GM19238 (cell line): ENCODE measurements around the gene TBC1D19.
"Not testable (repeated sequence)": the region's sequence is repeated elsewhere in the genome, so short reads cannot be mapped to it uniquely, and the experiment has no call there.

ENCODE experiments used
- DNase-seq: peaks from one replicate; pipeline ENCODE4 v3.0.0; 2011; ENCODE audit warnings: low spot score; ENCODE audit not compliant: insufficient read length

The TBC1D19 gene

DNA sequence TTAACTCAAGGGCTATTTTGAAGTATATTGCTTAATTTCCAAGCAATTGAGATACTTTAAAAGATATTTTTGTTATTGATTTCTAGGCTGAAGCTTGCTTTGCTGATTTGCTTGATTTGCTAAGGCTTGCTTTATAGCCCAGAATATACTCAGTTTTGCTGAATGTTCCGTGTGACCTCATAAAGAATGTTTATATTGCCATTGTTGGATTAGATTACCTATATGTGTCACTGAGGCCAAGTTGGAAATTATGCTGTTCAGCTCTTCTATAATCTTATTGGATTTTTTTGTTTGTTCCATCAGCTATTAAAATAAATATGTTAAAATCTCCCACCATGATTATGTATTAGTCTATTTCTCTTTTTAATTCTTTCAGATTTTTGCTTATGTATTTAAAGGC, 13.0 kb downstream of the TBC1D19 start:
- no peak for DNase-seq

DNA sequence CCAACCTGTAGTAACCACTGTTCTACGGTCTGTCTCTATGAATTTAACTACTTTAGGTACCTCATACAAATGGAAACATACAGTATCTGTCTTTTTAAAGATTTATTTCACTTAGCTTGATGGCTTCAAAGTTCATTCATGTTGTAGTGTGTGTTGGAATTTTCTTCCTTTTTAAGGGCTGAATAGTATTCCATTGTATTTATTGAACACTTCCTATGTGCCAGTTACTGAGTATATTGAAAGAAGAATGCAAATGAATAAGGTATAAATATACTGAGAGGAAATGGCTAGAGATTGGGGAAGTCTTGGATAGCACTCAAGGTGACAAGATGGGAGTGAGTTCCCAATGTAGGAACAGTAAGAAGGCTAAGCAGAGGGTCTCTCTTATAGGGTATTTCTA, 17.3 kb downstream of the TBC1D19 start:
- DNase-seq, result no peak

DNA sequence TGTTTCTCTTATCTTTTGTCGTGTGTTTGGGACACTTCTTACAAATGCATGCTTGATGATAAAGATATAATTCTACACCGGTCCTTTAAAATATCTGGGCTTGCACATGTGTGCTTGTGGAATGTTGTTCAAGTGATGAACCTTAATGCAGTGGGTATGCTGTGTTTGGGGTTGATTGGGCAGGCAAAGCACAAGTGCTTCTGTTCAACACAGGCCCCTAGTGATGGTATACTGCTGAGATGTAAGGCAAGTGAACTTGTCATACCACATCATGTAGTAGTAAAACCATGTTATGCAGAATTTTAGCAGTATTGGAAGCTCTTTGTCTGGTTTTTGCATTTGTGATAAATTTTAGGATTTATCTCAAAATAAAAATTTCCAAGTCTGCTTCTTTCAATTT, 23.9 kb downstream of the TBC1D19 start:
- DNase-seq, result no peak

DNA sequence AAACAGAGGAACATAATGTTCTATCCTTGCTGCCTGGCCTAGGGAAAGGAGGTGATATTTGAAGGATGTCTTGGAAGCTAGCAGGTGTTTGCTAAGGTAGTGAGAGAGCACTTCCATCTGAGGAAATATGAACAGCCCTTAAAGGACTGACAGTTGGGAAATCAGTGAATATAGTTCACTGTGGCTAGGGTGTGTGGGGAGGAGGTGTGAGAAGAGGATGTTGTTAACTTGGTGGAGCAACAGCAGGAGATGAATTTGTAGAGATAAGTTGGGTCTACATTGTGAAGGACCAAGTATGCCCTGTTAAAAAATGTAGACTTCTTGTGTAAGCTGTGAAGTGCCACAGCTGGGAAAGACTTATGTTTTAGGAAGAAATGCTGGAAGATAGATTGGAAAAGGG, 25.5 kb downstream of the TBC1D19 start:
- DNase-seq, result no peak

DNA sequence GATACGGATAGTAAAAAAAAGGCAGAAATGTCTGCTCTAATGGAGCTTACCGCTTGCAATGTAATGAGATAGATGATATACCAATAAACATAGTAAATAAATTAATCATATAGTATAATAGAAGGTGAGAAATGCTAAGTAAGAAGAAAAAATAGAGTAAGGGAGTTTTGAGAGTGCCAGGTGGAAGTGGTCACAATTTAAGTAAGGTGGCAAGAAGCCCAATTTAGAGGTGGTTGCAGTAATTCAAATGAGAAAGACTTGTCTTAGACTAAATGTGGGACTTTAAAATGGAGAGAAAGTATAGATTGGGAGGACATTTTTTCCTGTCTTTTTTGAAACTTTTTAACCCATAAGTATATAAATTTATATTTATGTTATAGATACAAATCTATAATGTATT, 26.0 kb downstream of the TBC1D19 start:
- no peak for DNase-seq

DNA sequence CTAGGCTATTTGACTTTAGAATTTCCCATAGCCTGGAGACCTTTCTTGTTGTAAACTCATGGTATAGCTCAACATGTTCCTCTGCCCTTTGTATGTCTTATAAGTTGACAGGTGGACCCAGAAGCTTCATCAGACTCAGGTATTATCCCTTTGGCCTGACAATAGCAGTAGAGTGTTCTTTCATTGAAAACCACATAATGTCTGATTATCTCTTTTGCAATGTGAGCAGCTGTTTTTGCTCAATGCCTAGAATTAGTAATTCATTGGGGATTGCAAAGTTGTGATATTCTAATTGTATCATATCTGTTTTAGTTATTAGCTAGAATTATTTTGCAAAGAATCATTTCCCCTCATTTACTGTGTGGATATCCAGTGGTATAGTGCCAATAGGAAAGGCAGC, 27.5 kb downstream of the TBC1D19 start:
- DNase-seq, result no peak

DNA sequence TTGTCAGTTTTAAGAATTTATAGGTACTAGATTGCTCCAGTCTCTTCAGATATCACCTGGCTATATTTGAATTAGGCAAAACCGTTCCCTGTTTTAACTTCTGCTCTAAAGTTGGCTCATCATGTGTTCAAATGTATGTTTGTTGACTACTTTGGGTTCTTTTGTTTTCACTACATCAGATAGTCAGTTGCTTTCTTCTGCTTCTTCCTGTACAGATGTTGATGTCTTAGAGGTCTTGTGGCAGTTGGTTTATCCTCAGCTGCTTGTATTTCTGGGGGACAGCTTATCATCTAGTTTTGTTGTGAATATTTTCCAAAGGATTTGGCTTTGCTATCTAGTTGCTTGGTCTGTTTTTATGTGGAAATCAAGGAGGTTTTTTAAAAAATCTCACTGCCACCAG, 28.0 kb downstream of the TBC1D19 start:
- DNase-seq, result no peak

DNA sequence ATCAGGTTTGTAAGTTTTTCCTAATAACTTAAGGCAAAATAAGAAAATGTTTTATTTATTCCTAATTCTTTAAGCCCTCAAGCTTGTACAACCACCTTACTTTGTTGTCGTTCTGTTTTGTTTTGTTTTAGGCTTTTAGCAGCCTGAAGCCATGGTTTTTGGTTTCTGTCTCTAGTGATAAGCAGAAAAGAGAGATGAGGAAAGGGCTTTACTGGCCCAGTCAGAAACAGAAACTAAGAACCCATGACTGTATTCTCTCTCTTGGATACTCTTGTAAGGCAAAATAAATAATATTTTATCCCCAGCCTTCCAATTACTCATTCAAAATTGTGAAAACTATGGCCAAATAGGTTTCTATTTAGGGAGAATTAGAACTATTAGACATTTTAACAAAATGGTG, 29.4 kb downstream of the TBC1D19 start:
- DNase-seq, result no peak

DNA sequence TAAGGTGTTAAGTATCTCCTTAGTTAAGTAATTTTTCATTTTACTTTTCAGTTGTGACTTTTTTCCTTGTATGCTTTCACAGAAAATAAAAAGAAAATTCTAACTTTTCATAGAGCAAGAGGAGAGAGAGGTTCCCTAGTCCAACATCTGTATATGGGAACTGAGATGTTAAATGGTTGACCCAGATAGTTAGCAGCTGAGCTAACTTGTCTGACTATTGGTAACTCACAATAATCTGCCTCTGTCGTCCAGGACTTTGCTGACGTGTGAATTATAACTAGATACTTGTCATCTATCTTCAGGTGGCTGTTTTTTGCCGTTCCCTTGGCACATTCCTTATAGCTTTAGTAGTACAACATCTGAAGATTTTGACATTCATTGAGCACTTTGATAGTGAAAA, 29.9 kb downstream of the TBC1D19 start:
- no peak for DNase-seq

DNA sequence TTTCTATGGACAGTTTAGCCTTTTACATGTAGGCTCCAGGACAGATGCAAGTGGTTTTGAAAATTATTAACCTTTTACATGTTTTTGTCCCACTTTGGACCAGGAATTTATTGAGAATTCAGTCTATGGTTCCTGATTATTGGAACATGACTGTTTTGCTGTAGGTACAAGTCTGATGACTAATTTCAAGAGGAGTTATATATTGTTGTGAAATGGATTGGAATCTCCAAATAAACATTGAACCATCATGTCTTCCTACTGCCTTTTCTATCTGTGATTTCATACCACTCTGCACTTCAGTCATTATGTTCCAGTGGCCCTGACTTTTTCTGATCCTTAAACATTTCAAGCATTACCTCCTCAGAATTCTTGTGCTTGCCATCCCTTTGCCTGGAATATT, 35.9 kb downstream of the TBC1D19 start:
- no peak for DNase-seq

DNA sequence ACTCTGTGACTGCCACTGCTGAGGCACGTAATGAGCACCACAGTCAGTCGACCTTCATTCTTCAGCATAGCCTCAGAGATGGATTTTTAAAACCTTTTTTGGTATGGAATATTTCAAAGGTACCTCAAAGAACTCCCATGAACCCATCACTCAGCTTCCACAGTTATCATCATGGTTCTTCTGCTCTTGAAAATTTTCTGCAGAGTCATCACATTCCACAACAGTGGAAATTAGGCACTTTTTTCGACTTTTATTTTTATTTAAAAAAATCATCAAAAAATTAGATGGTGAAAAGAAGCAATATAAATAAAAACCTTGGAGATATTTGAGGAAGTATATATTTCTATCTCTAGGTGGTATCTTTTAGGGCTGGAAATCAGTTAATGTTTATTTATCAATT, 37.5 kb downstream of the TBC1D19 start:
- DNase-seq, result no peak

DNA sequence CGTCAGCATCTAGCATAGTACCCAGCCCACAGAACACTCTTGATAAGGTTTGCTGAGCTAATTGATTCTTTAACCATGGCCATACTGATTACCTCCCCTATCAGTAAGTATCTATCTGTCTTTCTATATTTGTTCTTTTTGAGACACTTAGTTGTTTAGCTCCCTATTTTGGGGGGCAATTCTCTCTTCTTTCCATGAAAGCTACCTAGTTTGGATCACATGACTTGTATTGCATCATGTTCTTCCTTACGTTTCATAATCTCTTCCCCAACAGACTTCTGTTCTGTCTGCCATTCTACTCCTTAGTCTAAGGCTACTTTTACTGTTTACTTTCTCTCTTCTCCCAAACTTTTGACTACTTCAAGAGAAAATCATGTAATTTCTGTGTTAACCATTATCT, 39.0 kb downstream of the TBC1D19 start:
- DNase-seq, result no peak

DNA sequence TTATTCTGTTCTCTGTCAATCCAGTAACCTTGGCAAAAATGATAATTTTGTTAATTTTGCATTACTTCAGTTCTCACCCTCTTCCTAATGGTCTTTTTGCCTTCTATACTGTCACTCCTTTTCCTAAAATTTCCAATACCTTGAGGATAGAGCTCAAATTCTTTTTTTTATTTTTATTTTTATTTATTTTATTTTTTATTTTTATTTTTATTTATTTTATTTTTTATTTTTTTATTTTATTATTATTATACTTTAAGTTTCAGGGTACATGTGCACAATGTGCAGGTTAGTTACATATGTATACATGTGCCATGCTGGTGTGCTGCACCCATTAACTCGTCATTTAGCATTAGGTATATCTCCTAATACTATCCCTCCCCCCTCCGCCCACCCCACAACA, 42.8 kb downstream of the TBC1D19 start:
- DNase-seq, result not testable (repeated sequence)

DNA sequence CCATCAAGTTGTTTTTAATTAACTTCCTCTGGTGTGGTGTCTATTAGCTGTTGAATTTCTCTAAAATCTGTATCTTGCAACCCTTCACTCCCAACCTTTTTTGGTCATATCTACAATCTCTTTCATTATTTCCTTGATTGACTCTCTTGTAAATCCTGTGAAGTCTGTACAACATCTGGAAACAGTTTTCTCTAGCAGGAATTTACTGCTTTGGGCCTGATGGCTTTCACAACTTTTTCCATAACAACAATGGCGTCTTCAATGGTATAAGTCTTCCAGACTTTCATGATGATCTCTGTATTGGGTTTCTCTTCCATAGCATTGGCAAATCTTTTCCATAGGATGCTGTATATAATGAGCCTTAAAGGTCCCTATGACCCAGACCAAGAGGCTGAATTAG, 49.0 kb downstream of the TBC1D19 start:
- DNase-seq, result no peak

DNA sequence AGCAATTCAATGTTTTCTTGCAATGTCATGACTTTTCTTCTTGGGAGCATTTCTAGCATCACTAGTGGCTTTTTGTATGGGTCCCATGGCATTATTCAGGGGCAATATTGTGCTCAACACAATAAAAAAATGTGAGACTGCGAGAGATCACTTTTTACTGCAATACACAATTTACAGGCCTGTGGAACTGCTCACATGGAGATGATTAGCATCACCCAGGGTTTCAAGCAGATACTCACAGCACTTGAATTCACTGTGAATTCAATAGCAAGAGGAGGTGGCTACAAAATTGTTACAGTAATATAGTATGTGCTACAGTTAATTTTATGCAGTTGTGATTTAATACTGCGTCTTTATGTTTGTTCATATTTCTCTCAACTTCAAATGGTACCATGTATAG, 50.4 kb downstream of the TBC1D19 start:
- no peak for DNase-seq

DNA sequence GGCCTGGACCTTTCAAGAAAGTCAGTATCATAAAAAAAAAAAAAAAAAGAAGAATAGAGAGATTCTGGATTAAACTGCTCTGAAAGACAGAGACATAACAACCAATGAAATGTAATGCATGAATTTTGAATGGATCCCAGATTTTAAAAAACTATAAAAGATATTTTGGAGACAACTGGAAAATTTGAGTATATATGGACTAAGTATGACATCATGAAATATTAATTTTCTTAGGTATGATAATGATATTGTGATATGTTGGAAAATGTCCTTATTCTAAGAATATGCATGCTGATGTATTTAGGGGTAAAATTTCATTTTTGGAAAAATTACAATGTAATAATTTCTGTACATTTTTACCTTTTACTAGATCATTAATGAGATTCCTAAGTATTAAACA, 52.6 kb downstream of the TBC1D19 start:
- no peak for DNase-seq

DNA sequence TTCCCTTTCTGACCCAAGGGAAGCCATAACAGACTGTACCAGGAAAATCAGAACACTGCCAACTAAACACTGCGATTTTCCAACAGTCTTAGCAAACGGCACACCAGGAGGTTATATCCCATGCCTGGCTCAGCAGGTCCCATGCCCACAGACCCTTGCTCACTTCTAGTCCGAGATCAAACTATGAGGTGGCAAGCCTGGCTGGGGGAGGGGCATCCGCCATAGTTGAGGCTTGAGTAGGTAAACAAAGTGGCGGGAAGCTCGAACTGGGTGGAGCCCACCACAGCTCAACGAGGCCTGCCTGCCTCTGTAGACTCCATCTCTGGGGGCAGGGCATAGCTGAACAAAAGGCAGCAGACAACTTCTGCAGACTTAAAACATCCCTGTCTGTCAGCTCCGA, 56.8 kb downstream of the TBC1D19 start:
- not testable (repeated sequence) for DNase-seq

DNA sequence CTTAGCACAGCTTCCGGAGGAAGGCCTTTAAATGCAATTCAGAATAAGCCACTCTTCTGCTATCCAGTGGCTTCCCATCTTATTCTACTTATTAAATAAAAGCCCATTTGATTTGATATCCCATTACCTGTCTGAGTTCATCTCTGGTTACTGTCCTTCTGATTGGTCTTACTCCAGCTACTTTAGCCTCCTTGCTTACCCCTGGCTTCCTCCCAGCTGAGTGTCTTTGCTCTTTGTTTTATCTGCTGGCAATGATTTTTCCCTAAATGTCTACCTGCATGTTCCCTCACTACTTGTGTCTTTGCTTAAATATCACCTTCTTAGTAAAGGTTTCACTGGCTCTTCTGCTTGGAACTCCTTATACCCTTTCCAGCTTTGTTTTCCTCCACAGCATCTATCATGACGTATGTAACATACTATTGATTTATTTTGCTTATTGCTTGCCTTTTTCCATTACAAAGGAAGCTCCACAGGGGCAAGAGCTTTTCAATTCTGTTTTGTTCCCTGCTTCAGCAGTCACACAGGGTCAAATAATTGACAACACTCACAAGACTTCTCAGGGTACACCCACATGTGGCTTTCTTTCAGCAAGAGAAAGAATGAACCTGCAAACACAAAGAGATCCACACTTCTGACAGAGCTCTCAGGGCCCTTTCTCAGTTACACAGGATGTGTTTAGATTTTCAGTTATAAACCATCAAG, 63.8 kb downstream of the TBC1D19 start:
- DNase-seq, result no peak

DNA sequence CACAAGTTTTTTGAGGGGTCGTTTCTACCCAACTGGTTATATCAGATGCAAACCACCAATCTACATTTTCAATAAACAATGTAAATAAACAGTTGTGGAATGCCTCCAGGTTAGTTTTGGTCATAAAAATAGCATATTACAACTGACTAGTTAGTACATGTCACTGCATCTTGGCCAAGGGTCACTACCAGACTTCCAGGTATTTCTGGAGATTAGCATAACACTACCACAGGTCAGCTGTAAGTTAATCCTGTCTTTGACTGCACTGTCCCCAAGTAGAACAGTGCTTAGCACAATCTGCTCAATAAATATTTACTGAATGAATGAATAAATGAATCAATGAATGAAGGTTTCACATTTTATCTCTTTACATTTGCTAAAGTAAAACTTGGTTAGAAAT, 64.4 kb downstream of the TBC1D19 start:
- no peak for DNase-seq

DNA sequence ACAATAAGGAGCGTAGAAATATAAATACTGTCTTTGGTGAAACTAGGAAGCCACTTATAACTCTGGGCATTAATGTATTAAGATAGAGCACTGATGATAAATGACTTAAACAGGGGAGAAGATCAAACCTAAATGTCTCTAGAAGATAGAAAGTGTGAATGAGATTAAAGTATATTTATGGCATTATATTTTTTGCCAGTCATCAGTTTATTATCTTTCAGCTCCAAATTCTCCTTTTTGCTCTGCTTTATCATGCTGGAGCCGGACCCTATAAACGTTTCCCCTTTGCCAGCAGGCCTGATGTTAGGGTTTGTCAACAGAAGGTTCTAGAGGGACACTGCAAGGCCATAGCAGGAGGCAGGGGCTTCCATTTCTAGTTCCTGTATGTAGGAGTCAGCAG, 76.4 kb downstream of the TBC1D19 start:
- DNase-seq, result no peak

DNA sequence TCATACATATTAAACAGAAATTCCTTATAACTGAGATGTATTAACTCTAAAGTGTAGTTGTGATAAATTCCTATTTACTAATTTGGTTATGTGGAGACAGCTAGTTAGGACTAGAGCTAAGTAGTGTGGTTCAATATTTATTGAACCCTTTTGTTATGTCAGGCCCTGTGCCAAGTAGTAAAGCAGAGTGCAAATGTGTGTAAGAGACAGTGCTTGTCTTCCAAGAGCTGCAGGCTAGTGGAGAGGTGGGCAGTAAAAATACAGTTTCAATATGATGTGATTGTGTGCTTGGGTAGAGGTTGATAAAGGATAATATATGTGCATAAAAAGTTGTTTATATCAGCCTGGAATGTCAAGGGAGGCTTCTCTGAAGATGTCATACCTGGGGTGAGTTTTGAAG, 80.0 kb downstream of the TBC1D19 start:
- no peak for DNase-seq

DNA sequence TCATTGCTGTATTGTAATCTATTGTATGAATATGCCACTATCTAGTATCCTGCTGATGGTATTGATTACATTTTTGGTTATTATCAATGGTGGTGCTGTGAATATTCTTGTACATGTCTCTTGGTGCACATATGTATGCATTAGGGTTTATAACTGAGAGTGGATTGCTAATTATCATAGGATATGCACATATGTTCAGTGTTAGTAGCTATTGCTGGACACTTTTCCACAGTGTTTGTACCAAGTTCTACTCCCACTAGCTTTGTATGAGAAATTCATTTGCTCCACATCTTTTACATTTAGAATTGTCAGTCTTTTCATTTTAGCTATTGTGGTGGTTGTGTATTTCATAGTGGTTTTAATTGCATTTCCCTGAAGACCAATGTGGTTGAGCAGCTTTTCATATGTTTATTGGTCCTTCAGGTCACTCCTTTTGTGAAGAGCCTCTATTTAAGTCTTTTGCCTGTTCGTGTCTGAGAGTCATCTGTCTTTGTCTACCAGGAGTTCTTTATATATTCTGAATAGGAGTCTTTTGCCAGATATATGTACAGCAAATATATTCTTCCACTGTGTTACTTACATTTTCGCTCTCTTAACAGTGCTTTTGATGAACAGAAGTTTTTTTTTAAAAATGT, 87.1 kb downstream of the TBC1D19 start:
- DNase-seq, result no peak

DNA sequence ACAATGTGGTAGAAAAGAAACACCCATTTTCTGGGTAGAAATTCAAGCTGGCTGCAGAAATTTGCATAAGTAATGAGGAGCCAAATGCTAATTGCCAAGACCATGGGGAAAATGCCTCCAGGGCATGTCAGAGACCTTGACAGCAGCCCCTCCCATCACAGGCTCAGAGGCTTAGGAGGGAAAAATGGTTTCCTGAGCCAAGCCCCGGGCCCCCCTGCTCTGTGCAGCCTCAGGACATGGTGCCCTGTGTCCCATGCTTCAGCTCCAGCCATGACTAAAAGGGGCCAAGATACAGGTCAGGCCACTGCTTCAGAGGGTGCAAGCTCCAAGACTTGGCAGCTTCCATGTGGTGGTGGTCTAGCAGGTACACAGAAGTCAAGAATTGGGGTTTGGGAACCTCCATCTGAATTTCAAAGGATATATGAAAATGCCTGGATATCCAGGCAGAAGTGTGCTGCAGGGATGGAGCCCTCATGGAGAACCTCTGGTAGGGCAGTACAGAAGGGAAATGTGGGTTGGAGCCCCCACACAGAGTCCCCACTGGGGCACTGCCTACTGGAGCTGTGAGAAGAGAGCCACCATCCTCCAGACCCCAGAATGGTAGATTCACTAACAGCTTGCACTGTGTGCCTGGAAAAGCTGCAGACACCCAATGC, 95.3 kb downstream of the TBC1D19 start:
- not testable (repeated sequence) for DNase-seq
